HepG2 (cell line): ENCODE measurements around the gene ART1. TPM values are rescaled to one million over a fixed set of nuclear protein-coding genes. Genes with fewer than 3 reads are reported as not detected.

Experiments used
- ATAC-seq: fragments of 200-7000 bp; cut with Tn5 transposase; 3 replicates; pipeline ENCODE4 v1.9.1; 2020; ENCODE audit warnings: mild to moderate bottlenecking, moderate library complexity
- BruUV-seq: library from RNA; stranded (reverse); fragments of 400-500 nt; replicated peaks from 2 replicates; lab custom pipeline; 2021; lab: Mats Ljungman, UMichigan
- CTCF ChIA-PET: fragments of 300-600 bp; formaldehyde crosslinking; extraction: SDS; loops from one replicate; lab custom pipeline; 2021; ENCODE audit warnings: low total read pairs, inconsistent platforms, low intra/inter-chr PET ratio; lab: Yijun Ruan, JAX
- POLR2A ChIA-PET: fragments of 350-600 bp; sonication (Branson Sonifier 250); formaldehyde crosslinking; loops from one replicate; lab custom pipeline; 2020; ENCODE audit warnings: antibody characterized with exemption, inconsistent platforms; lab: Yijun Ruan, JAX
- DNase-seq: peaks from one replicate; pipeline ENCODE4 v3.0.0-alpha.2; 2015; ENCODE audit warnings: low spot score
- FAIRE-seq: peaks from 3 replicates; lab custom pipeline; 2011; peaks lifted over from hg19 to GRCh38; lab: Jason Lieb, UNC
- H2AFZ ChIP-seq: one replicate; pipeline ENCODE4 v1.6.1; 2011; ENCODE audit warnings: low read length, inconsistent platforms
- H3K27ac ChIP-seq: fragments of 300-600 bp; 3 replicates; pipeline ENCODE4 v1.8.0; 2011; ENCODE audit warnings: mixed run types, mild to moderate bottlenecking, mixed read lengths, low read length, inconsistent platforms; ENCODE audit not compliant: insufficient read depth; ENCODE audit errors: extremely low read length
- H3K27me3 ChIP-seq, 2 experiments: fragments of 200-600 bp in 1 of 2; 2 replicates in 1 of 2; 3 replicates in 1 of 2; pipeline versions ENCODE4 v1.6.0 to v1.8.0; 2011; ENCODE audit warnings: low read length in 2 of 2, mild to moderate bottlenecking in 2 of 2, moderate library complexity in 2 of 2, inconsistent platforms in 1 of 2; ENCODE audit not compliant: insufficient read depth in 2 of 2, control insufficient read depth in 1 of 2
- H3K36me3 ChIP-seq, 2 experiments: fragments of 200-600 bp in 1 of 2; replicated peaks in 1 of 2; 2 replicates in 1 of 2; 3 replicates in 1 of 2; pipeline versions ENCODE4 v1.5.1 to v1.8.0; 2011; ENCODE audit warnings: low read length in 2 of 2, inconsistent platforms in 1 of 2; ENCODE audit not compliant: insufficient read depth in 2 of 2, control insufficient read depth in 1 of 2
- H3K4me1 ChIP-seq: 2 replicates; pipeline ENCODE4 v1.5.1; 2012; ENCODE audit warnings: low read length, inconsistent platforms; ENCODE audit not compliant: insufficient read depth
- H3K4me2 ChIP-seq: 2 replicates; pipeline ENCODE4 v1.6.0; 2011; ENCODE audit warnings: low read depth, low read length, inconsistent platforms
- H3K4me3 ChIP-seq, 3 experiments: fragments of 200-600 bp in 1 of 3; sonication (generic), shearing (Covaris generic) in 1 of 3; replicated peaks in 1 of 3; 2 replicates each; pipeline ENCODE4 v1.5.1; 2011 to 2016; ENCODE audit warnings: low read length in 3 of 3, inconsistent platforms in 2 of 3, low read depth in 2 of 3, mild to moderate bottlenecking in 2 of 3, control low read depth in 1 of 3, mixed read lengths in 1 of 3; ENCODE audit not compliant: insufficient read depth in 1 of 3
- H3K79me2 ChIP-seq: one replicate; pipeline ENCODE4 v1.6.1; 2011; ENCODE audit warnings: low read length, inconsistent platforms; ENCODE audit not compliant: insufficient read depth
- H3K9ac ChIP-seq: 2 replicates; pipeline ENCODE4 v1.6.0; 2011; ENCODE audit warnings: mild to moderate bottlenecking, low read depth, low read length, inconsistent platforms; ENCODE audit not compliant: insufficient read depth
- H3K9me3 ChIP-seq: 2 replicates; pipeline ENCODE4 v1.5.1; 2012; ENCODE audit warnings: mild to moderate bottlenecking, low read length
- H4K20me1 ChIP-seq: 2 replicates; pipeline ENCODE4 v1.6.0; 2011; ENCODE audit warnings: inconsistent platforms, mild to moderate bottlenecking, low read length, moderate library complexity; ENCODE audit not compliant: insufficient read depth
- ADNP ChIP-seq: sonication (generic); formaldehyde crosslinking; IDR thresholded peaks from 2 replicates; pipeline ENCODE4 v1.4.0; 2020; ENCODE audit warnings: missing genetic modification reagents
- ESRRA ChIP-seq: sonication (generic); formaldehyde crosslinking; IDR thresholded peaks from 2 replicates; pipeline ENCODE4 v1.5.1; 2020; ENCODE audit warnings: mild to moderate bottlenecking, low read depth, missing genetic modification reagents
- GFI1 ChIP-seq: sonication (generic); formaldehyde crosslinking; IDR thresholded peaks from 2 replicates; pipeline ENCODE4 v1.5.0; 2020; ENCODE audit warnings: missing genetic modification reagents, mild to moderate bottlenecking, borderline replicate concordance
- JUN ChIP-seq: sonication (generic); formaldehyde crosslinking; IDR thresholded peaks from 2 replicates; pipeline ENCODE4 v1.4.0; 2020; ENCODE audit warnings: mild to moderate bottlenecking, missing genetic modification reagents
- NCOA5 ChIP-seq: sonication (generic); formaldehyde crosslinking; IDR thresholded peaks from 2 replicates; pipeline ENCODE4 v1.4.0; 2020; ENCODE audit warnings: missing genetic modification reagents
- PAX8 ChIP-seq: sonication (generic); formaldehyde crosslinking; IDR thresholded peaks from 2 replicates; pipeline ENCODE4 v1.8.0; 2022; ENCODE audit warnings: mild to moderate bottlenecking, missing genetic modification reagents, borderline replicate concordance
- PREB ChIP-seq: sonication (generic); formaldehyde crosslinking; IDR thresholded peaks from 2 replicates; pipeline ENCODE4 v1.4.0; 2020; ENCODE audit warnings: missing genetic modification reagents
- RNF219 ChIP-seq: sonication (generic); formaldehyde crosslinking; IDR thresholded peaks from 2 replicates; pipeline ENCODE4 v1.5.0; 2020; ENCODE audit warnings: mild to moderate bottlenecking, missing genetic modification reagents
- SATB2 ChIP-seq: sonication (generic); formaldehyde crosslinking; IDR thresholded peaks from 2 replicates; pipeline ENCODE4 v1.5.0; 2020; ENCODE audit warnings: missing genetic modification reagents
- SMARCE1 ChIP-seq: fragments of 450-650 bp; IDR thresholded peaks from 2 replicates; pipeline ENCODE4 v1.6.1; 2017; ENCODE audit warnings: borderline replicate concordance
- STAG1 ChIP-seq: sonication (generic); formaldehyde crosslinking; IDR thresholded peaks from 2 replicates; pipeline ENCODE4 v1.4.0; 2020; ENCODE audit warnings: missing genetic modification reagents
- TAF1 ChIP-seq: sonication (generic); formaldehyde crosslinking; IDR thresholded peaks from 2 replicates; pipeline ENCODE4 v1.4.0; 2020; ENCODE audit warnings: missing genetic modification reagents
- THAP8 ChIP-seq: sonication (generic); formaldehyde crosslinking; IDR thresholded peaks from 2 replicates; pipeline ENCODE4 v1.5.1; 2020; ENCODE audit warnings: missing genetic modification reagents, mild to moderate bottlenecking, borderline replicate concordance
- ZNF12 ChIP-seq: sonication (generic); formaldehyde crosslinking; IDR thresholded peaks from 2 replicates; pipeline ENCODE4 v1.5.0; 2020; ENCODE audit warnings: missing genetic modification reagents
- ZNF18 ChIP-seq: sonication (generic); formaldehyde crosslinking; IDR thresholded peaks from 2 replicates; pipeline ENCODE4 v1.8.0; 2022; ENCODE audit warnings: mild to moderate bottlenecking, missing genetic modification reagents; ENCODE audit not compliant: insufficient replicate concordance
- ZNF451 ChIP-seq: sonication (generic); formaldehyde crosslinking; IDR thresholded peaks from 2 replicates; pipeline ENCODE4 v1.5.0; 2020; ENCODE audit warnings: mild to moderate bottlenecking, missing genetic modification reagents
- ZNF672 ChIP-seq: sonication (generic); formaldehyde crosslinking; IDR thresholded peaks from 2 replicates; pipeline ENCODE4 v1.8.1; 2022; ENCODE audit warnings: missing genetic modification reagents
- ZNF850 ChIP-seq: sonication (generic); formaldehyde crosslinking; conservative IDR thresholded peaks from 2 replicates; pipeline ENCODE4 v1.9.0; 2021; ENCODE audit warnings: mild to moderate bottlenecking, missing genetic modification reagents
- ZNF878 ChIP-seq: sonication (generic); formaldehyde crosslinking; IDR thresholded peaks from 2 replicates; pipeline ENCODE4 v1.8.1; 2023; ENCODE audit warnings: mild to moderate bottlenecking, missing genetic modification reagents, moderate library complexity
- ZSCAN5A ChIP-seq: sonication (generic); formaldehyde crosslinking; IDR thresholded peaks from 2 replicates; pipeline ENCODE4 v1.8.0; 2022; ENCODE audit warnings: mild to moderate bottlenecking, missing genetic modification reagents, borderline replicate concordance
- in situ Hi-C: cut with HindIII; loops from 2 replicates; pipeline ENCODE4 v1.10.0; 2017; ENCODE audit warnings: low pct_unique_long_range_greater_than_20kb; ENCODE audit not compliant: extremely low pct_ligation_motif_present
- intact Hi-C: fragments of 100-400 bp; cut with micrococcal nuclease; formaldehyde crosslinking; loops from one replicate; pipeline ENCODE4 v1.10.0; 2022; ENCODE audit not compliant: unreplicated experiment
- polyA plus RNA-seq, 8 experiments: library from polyadenylated mRNA; depleted of rRNA in 3 of 8; stranded (reverse) in 7 of 8; unstranded in 1 of 8; fragments of >200 nt; fragmentation: Illumina TruSeq in 4 of 8; extraction: Trizol in 4 of 8; gene quantifications; 2 replicates each; pipeline versions ENCODE4 v1.2.1 to v1.2.3, GENCODE V29; 2011 to 2016; ENCODE audit warnings: low read depth in 4 of 8, missing spikeins in 1 of 8, mixed read lengths in 1 of 8; ENCODE audit not compliant: insufficient read depth in 1 of 8
- total RNA-seq, 5 experiments: library from RNA; depleted of rRNA; stranded (reverse); fragments of >200 nt; fragmentation: Illumina TruSeq; extraction: Trizol; gene quantifications; 2 replicates each; pipeline ENCODE4 v1.2.3, GENCODE V29; 2016; ENCODE audit warnings: low read depth in 1 of 5

ART1 gene
- total and polyA plus RNA-seq, 2 of the 13 experiments (the other 11 are each of a cell fraction or from before 2014, with no cell fraction given), result not detected

GRCh38 chr11:3662856-3663255 is 17.9 kb downstream of the ART1 start:
- peaks cover 3 to 27% of the 10 kb centered on the region in 2 experiments; a peak in 3 of 5 replicates for H3K27me3 ChIP-seq
- H3K9me3 ChIP-seq, result no peaks in the 10 kb centered on the region
- DNase-seq (no peak), ATAC-seq (no peak)
- no peak overlapping the region for H3K9ac ChIP-seq
- no TSS peak for BruUV-seq
- no peak overlapping the region for H3K4me2 ChIP-seq
- H4K20me1 ChIP-seq, result no peaks in the 10 kb centered on the region
- intact Hi-C loops, result no loop called here
- H3K27ac ChIP-seq, result no peak overlapping the region
- in situ Hi-C loops, result no loop called here
- H3K4me1 ChIP-seq, result no peaks in the 10 kb centered on the region
- CTCF ChIA-PET, result no interaction called here
- POLR2A ChIA-PET, result no interaction called here
- H3K79me2 ChIP-seq, result no peaks in the 10 kb centered on the region
- no peak for TF ChIP-seq SMARCE1
- TF ChIP-seq NCOA5 (CRISPR knock-in tag), result no peak
- TF ChIP-seq ZNF850 (CRISPR knock-in tag), result no peak
- TF ChIP-seq ESRRA (CRISPR knock-in tag), result no peak
- no peak for TF ChIP-seq ADNP (CRISPR knock-in tag)
- no peak for TF ChIP-seq ZSCAN5A (CRISPR knock-in tag)
- no peak for TF ChIP-seq RNF219 (CRISPR knock-in tag)
- TF ChIP-seq STAG1 (CRISPR knock-in tag), result no peak
- TF ChIP-seq ZNF672 (CRISPR knock-in tag), result no peak
- TF ChIP-seq ZNF18, result no peak
- no peak for TF ChIP-seq PAX8 (CRISPR knock-in tag)
- no peak for TF ChIP-seq GFI1 (CRISPR knock-in tag)
- no peak for TF ChIP-seq PREB (CRISPR knock-in tag)
- no peak for TF ChIP-seq SATB2 (CRISPR knock-in tag)
- no peak for TF ChIP-seq TAF1
- TF ChIP-seq THAP8 (CRISPR knock-in tag), result no peak
- no peak for TF ChIP-seq ZNF878 (CRISPR knock-in tag)
- TF ChIP-seq ZNF12 (CRISPR knock-in tag), result no peak
- no peak for TF ChIP-seq JUN (CRISPR knock-in tag)
- no peak for TF ChIP-seq ZNF451 (CRISPR knock-in tag)
- TF ChIP-seq, all 625 proteins: peak for 0
- no peak overlapping the region for H3K4me3 ChIP-seq
- H3K36me3 ChIP-seq, result no peaks in the 10 kb centered on the region
- FAIRE-seq, result no peak
- H2AFZ ChIP-seq, result no peak overlapping the region
